ENCODE data around the gene FAM13A.

GRCh38 chr4:88802138-88802537 lies 254.8 kb downstream of the FAM13A start:
- TF ChIP-seq CTCF (IDR thresholded peaks at IDR 0.05) (no peak), POLR2A (IDR thresholded peaks at IDR 0.05) (no peak)
